SH-SY5Y (cell line): Measurements from ENCODE around the gene BRPF1.

Experiments used
- GATA2 ChIP-seq: IDR thresholded peaks from 2 replicates; pipeline ENCODE4 v1.6.1; 2011; ENCODE audit warnings: mild to moderate bottlenecking, low read depth, low read length
- GATA3 ChIP-seq: IDR thresholded peaks from 2 replicates; pipeline ENCODE4 v1.6.1; 2011; ENCODE audit warnings: low read depth, mild to moderate bottlenecking, low read length, moderate library complexity

DNA sequence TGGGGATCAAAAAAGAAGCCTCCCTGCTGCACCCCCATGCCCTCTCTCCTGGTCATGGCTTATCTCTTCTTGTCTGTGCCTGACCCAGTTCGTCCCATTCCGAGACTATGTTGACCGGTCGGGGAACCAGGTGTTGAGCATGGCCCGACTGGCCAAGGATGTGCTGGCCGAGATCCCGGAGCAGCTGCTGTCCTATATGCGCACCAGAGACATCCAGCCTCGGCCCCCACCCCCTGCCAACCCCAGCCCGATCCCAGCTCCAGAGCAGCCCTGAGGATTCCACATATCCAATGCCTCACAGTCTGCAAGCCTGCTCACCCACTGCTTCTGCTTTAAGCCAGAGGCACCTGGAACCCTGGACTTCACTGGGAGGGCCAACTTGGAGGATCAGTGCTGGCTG lies 2.1 kb upstream of the BRPF1 start:
- TF ChIP-seq GATA2 (no peak), GATA3 (no peak)
